ENCODE data around the gene P3H4.

The P3H4 gene

DNA sequence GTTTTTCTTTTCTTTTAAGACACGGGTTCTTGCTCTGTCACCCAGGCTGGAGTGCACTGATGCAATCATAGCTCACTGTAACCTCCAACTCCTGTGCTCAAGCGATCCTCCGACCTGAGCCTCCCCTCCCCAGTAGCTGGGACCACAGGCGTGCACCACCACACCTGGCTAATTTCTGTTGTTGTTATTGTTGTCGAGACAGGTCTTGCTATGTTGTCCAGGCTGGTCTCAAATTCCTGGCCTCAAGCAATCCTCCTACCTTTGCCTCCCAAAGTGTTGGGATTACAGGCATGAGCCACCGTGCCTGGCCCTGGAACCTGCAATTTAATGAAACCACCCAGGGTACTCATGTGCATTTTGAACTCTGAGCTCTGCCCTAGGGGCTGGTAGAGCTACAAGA lies 49.4 kb downstream of the P3H4 start:
- TF ChIP-seq POLR2A (IDR thresholded peaks at IDR 0.05; ENCODE audit: low read depth, low read length), result no peak
- FAIRE-seq, result no peak
- no peak for DNase-seq (ENCODE audit: insufficient read length, low spot score)

DNA sequence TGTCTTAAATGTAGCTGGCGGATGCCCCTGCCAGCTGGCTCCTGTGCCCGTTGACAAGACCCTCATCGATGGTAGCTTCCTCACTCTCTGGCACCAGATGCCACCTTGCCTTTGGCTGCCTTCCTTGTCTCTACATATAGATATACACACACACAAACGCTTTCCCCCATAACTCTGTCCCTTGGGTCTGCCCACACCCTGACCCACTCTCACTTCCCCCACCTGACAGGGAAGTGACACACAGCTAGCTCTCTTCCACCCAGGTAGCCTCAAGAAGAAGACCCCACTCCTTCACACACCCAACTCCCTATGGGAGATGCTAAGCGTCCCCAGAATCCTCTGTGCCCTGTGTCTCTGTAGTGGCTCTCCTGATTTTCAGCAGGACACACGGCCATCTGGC lies 50.9 kb downstream of the P3H4 start:
- DNase-seq (ENCODE audit: insufficient read length, low spot score), result no peak
- TF ChIP-seq POLR2A (IDR thresholded peaks at IDR 0.05; ENCODE audit: low read depth, low read length), result no peak
- FAIRE-seq, result no peak

DNA sequence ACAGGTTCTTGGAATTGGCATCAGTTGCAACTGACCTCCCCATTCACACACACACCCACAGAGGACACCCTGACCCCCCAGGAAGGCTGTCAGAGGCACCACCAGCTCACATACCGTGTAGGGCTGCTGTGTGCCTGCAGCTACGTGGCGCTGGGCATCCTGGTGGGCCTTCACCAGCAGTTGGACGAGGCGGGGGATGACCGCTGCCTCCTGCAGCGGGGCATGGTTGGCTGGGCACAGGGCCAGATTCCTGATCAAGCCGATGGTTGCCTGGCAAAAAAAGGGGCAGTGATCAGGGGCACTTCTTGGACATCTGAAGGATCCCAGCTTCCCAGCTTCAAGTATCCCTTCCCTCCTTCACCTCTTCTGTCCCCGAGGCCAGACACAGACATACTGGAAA lies 53.1 kb downstream of the P3H4 start:
- no peak for FAIRE-seq
- no peak for TF ChIP-seq POLR2A (IDR thresholded peaks at IDR 0.05; ENCODE audit: low read depth, low read length)
- DNase-seq (ENCODE audit: insufficient read length, low spot score), result no peak

DNA sequence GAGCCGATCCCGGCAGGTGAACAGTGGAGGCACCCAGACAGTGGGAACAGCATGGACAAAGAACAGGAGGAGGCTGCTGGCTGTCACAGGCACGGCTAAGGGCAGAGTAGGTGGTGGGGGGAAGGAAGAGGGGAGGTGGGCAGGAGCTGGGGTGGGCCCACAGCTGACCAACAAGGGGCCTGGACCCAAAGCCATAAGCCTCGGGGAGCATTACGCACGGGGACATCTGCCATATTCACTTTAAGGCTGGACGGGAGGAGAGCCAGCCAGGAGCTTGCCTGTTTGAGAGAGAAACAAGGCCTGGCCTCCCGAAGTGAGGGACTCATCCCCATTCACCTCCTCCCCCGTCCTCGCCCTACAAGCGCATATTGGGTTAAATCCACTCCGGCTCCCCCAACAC lies 57.7 kb downstream of the P3H4 start:
- DNase-seq (ENCODE audit: insufficient read length, low spot score) (no peak), FAIRE-seq (no peak)
- TF ChIP-seq POLR2A (IDR thresholded peaks at IDR 0.05; ENCODE audit: low read depth, low read length), result no peak

Measured in H54 (cell line).